RPMI8226 (cell line): Measurements from ENCODE around the gene MAD1L1.

Experiments used
- DNase-seq: peaks from one replicate; pipeline ENCODE4 v3.0.0-alpha.2; 2015

MAD1L1 gene

GRCh38 chr7:1917221-1918062 is 315.3 kb downstream of the MAD1L1 start:
- no peak for DNase-seq

GRCh38 chr7:1916601-1916970 is 316.2 kb downstream of the MAD1L1 start:
- DNase-seq: no peak

- no peak for DNase-seq
Observed at GRCh38 chr7:1915956-1916600, 316.7 kb downstream of the MAD1L1 start.

GRCh38 chr7:1915326-1915725 is 317.4 kb downstream of the MAD1L1 start:
- no peak for DNase-seq

GRCh38 chr7:1914743-1915142 is 318.0 kb downstream of the MAD1L1 start:
- DNase-seq: no peak

GRCh38 chr7:1914321-1914720 is 318.4 kb downstream of the MAD1L1 start:
- no peak for DNase-seq

GRCh38 chr7:1913466-1914282 is 319.1 kb downstream of the MAD1L1 start:
- no peak for DNase-seq

GRCh38 chr7:1912593-1913465 is 319.9 kb downstream of the MAD1L1 start:
- no peak for DNase-seq

- no peak for DNase-seq
Observed at GRCh38 chr7:1911571-1911970, 321.2 kb downstream of the MAD1L1 start.

- DNase-seq: no peak
Observed at GRCh38 chr7:1910827-1911226, 321.9 kb downstream of the MAD1L1 start.

GRCh38 chr7:1910081-1910685 is 322.6 kb downstream of the MAD1L1 start:
- DNase-seq: no peak

GRCh38 chr7:1909476-1909875 is 323.3 kb downstream of the MAD1L1 start:
- DNase-seq: no peak

- no peak for DNase-seq
Observed at GRCh38 chr7:1908823-1909420, 323.8 kb downstream of the MAD1L1 start.

- no peak for DNase-seq
Observed at GRCh38 chr7:1907751-1908365, 324.9 kb downstream of the MAD1L1 start.

GRCh38 chr7:1906988-1907745 is 325.6 kb downstream of the MAD1L1 start:
- no peak for DNase-seq

- DNase-seq: no peak
Observed at GRCh38 chr7:1906087-1906830, 326.5 kb downstream of the MAD1L1 start.

- DNase-seq: no peak
Observed at GRCh38 chr7:1902231-1902855, 330.4 kb downstream of the MAD1L1 start.

- DNase-seq: no peak
Observed at GRCh38 chr7:1901431-1902210, 331.1 kb downstream of the MAD1L1 start.
